ENCODE measurements around the gene STIM2.

The STIM2 gene

DNA sequence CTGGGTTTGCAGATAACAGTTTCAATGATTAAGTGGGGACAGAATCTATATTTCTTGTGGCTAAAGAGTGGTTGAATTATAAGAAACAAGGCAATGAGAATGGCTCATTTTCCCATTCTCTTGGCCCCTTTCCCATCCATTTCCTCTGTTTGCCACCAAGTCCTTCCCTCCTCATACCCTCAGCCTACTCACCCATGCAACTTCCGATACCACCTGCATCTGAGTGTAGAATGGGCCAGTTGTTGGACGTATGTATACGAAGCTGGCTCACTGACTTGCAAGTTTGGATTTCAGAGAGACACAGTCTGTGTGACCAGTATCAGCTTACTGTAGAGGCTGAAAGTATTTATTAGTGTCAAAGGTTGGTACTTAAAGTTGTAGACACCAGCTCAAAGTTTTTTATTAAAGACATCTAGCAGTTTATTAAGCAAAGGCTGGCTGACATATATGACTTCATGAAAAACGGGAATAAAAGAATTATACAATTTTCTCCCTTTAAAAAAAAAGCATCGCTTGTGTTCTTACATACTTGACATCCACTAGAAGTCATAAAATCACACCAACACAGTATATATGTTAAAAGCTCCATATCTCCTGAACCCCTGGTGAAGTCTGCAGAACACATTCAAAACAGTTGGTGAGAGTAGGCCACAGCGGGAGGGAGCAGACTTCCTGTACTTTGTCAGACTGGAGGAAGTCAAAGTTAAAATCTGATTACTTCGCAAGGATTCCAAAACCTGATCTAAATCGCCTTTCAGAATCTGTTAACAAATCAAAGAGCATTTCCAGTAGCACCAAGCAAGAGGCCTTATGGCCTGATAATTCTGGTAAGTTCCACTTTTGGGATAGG, 22.4 kb upstream of the STIM2 start:
- no peak for FAIRE-seq

DNA sequence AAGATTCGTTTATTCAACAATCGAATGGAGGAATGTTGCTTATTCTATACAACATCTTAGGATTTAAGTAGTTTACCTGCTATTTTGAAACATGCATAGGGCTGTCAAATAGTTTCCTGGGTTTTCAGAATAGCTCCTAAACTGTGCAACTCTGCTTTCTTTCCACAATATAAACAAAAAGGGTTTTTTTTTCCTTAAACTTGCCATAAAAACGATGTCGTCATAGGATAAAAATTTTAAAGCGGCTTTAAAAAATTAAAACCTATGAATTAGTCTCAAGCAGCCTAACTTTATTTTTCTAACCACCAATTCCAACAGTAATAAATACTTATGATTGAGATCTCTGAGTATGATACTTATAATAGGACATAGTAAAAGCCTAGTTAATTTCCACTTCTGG, 21.6 kb upstream of the STIM2 start:
- FAIRE-seq (no peak), DNase-seq (ENCODE audit: low spot score) (no peak)

More for the DNA sequence above, 22.4 kb upstream of the STIM2 start:
- DNase-seq (ENCODE audit: low spot score): no peak

DNA sequence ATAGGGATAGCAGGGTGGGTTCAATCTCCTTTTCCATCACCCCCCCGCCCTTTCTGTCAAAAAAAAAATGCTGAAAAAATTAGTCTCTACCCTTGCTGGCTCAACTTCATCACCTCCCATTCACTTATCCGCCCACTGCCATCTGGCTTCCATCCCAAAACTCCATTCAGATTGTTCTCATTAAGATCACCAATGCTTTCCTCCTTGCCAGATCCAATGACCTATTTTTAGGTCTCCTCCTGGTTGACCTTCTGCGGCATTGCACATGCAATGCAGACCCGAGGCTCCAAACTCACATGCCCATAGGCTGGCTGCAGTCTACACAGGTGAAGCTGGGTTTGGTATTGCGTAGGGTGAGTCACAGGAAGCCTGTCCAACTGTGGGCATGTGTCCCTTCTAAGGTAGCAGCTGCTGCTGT, 21.1 kb upstream of the STIM2 start:
- no peak for FAIRE-seq
- DNase-seq (ENCODE audit: low spot score): no peak

- no peak for FAIRE-seq
Observed at GRCh38 chr4:26840786-26841185, 19.9 kb upstream of the STIM2 start.

GRCh38 chr4:26842911-26843310, 17.7 kb upstream of the STIM2 start:
- DNase-seq (ENCODE audit: low spot score): no peak

More at GRCh38 chr4:26840786-26841185, 19.9 kb upstream of the STIM2 start:
- no peak for DNase-seq (ENCODE audit: low spot score)

DNA sequence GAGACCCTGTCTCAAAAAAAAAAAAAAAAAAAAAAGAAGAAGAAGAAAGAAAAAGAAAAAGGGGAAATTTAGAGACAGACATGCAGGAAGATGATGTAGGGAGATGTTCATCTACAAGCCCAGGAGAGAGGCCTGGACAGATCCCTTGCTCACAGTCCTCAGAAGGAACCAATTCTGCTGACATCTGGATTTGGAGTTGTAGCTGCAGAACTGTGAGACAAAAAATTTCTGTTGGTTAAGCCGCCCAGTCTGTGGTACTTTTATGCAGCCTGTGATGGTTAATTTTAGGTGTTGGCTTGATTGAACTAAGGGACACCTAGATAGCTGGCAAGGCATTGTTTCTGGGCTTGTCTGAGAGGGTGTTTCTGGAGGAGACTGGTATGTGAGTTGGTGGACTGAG, 10.1 kb upstream of the STIM2 start:
- DNase-seq (ENCODE audit: low spot score) (no peak), FAIRE-seq (no peak)

More at GRCh38 chr4:26842911-26843310, 17.7 kb upstream of the STIM2 start:
- FAIRE-seq: no peak

GRCh38 chr4:26851129-26851528, 9.5 kb upstream of the STIM2 start:
- FAIRE-seq: no peak
- DNase-seq (ENCODE audit: low spot score): no peak

GRCh38 chr4:26854701-26855100, 5.9 kb upstream of the STIM2 start:
- FAIRE-seq (no peak), DNase-seq (ENCODE audit: low spot score) (no peak)

GRCh38 chr4:26856906-26857277, 3.7 kb upstream of the STIM2 start:
- DNase-seq (ENCODE audit: low spot score) (no peak), FAIRE-seq (no peak)

GRCh38 chr4:26857278-26858034, 3.2 kb upstream of the STIM2 start:
- DNase-seq (ENCODE audit: low spot score): peak; percentile 75
- FAIRE-seq: no peak

DNA sequence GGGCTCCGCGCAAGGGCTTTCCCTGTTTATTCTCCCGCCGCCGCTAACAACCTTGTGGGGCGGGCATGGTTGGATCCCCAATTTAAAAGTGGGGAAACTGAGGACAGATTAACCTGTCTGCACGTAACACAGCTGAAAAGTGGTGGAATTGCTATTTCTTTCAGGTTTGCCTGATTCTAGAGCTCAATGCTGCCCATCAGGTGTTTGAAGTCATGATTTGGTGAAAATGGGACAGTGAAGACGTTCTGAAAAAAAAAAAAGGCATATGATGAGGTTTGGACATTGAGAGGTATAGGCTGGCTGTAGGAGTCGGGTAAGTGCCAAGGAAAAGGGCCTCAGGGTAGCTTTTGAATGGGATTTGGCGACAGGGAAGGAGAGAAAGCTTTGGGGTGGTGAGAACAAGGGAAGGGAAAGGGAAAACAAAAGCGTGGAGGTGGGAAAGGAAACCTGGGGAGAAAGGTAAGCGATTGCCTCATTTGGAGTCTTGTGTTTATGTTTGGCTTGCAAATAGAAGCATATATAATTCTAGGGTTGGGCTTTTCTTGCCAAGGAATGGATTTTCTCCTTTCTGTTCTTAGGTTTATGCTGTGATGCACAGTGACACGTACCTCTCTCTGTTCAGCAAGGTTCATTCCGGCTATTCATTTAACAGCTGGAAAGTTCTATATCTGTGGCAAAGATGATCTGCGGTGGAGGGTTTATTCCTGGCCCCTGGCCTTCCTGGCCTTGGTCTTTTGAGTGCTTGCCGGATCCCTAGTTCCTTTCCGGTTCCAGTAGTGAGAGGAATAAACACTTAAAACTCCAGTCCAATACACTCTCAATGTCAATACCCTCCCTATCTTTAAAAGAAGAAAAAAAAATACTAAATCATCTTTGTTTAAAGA, 2.4 kb upstream of the STIM2 start:
- FAIRE-seq: no peak
- no peak for DNase-seq (ENCODE audit: low spot score)

DNA sequence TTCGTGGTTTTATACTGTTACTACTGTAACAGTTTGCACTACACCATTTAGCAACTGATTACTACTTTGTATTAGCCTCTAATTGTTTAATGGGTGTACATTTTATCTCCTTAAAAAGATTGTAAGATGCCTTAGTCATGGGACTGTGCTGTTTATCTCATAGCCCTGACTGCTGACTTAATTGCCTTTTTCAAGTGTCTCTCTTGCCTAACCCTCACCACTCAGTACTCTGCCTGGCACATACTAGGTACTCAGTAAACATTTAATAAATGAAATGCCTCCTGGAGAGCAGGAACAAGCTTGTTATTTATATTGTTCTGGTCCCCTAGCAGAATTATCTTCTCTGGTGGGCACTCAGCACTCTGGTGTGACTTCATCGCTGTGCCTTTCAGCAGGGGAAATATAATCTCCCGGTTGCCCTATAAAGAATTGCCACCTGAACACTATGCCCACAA, 1.7 kb upstream of the STIM2 start:
- DNase-seq (ENCODE audit: low spot score) (no peak), FAIRE-seq (no peak)

GRCh38 chr4:26859762-26860156, 882 bp upstream of the STIM2 start:
- DNase-seq (ENCODE audit: low spot score) (no peak), FAIRE-seq (no peak)

DNA sequence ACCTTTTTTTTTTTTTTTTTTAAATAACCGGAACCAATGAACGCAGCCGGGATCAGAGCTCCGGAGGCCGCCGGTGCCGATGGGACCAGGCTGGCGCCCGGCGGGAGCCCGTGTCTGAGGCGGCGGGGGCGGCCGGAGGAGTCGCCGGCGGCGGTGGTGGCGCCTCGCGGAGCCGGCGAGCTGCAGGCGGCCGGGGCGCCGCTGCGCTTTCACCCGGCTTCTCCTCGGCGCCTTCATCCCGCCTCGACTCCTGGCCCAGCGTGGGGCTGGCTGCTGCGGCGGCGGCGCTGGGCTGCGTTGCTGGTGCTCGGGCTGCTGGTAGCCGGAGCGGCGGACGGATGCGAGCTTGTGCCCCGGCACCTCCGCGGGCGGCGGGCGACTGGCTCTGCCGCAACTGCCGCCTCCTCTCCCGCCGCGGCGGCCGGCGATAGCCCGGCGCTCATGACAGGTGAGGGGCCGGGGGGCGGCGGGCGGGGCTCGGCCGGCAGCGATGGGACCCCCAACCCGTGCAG, 337 bp downstream of the STIM2 start:
- no peak for DNase-seq (ENCODE audit: low spot score)
- no peak for FAIRE-seq

- FAIRE-seq: no peak
- DNase-seq (ENCODE audit: low spot score): peak; percentile 57
Observed at GRCh38 chr4:26861434-26862186, 969 bp downstream of the STIM2 start.

- DNase-seq (ENCODE audit: low spot score) (no peak), FAIRE-seq (no peak)
Observed at GRCh38 chr4:26862381-26862915, 1.8 kb downstream of the STIM2 start.

DNA sequence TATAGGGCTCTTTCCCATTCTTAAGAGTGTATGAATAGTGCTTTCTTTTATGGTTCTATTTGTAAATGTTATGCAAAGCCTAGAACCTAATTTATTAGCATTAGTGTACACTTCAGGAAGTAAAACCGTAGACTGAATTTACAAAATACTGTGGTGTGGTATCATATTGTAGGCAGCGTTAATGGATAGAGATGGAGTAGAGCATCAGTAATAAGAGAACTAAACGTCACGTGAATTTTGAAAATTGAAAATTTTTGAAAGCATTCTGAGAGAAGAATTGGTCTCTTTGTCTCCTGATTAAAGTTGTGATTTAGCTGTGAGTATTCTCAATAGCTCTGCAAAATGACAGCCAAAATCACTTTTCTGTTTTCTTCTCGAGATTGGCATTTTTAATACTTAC, 2.9 kb downstream of the STIM2 start:
- no peak for DNase-seq (ENCODE audit: low spot score)
- no peak for FAIRE-seq

DNA sequence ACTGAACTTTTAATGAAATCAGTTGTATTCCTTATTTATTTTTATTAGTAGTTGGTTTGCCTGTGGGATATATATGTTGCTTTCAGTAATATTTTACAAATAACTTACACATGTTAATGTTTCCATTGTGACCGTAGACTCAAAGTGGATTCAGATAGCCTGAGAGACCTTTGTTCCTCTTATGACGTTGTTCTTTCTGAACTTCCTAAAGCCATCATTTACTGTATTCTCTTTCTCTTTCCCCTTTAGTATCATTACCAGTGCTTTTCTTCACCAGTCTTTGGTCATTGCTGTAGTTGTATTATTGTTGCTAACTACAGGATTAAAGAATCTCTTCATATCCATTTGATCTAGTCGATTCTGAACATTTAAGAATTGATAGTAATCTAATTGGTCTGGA, 4.3 kb downstream of the STIM2 start:
- DNase-seq (ENCODE audit: low spot score) (no peak), FAIRE-seq (no peak)

DNA sequence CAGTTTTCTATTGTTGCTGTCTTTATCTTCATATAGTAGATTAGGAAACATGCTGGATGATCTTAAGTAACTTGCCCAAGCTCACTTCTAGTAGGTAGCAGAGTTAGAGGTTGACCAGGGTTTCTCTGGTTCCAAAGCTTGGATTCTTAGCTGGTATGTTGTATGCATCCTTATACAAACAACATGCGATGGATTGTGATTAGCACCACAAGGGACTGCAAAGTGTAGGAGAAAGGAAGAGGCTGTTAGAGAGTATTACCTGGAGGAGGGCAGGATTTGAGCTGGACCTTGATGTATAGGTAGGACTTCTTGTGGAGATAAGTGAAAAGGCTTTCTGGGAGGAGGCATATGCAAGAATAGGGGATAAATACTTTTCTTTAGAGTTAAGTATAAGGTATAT, 5.6 kb downstream of the STIM2 start:
- DNase-seq (ENCODE audit: low spot score): no peak
- no peak for FAIRE-seq

GRCh38 chr4:26866781-26867180, 6.1 kb downstream of the STIM2 start:
- DNase-seq (ENCODE audit: low spot score) (no peak), FAIRE-seq (no peak)
